MM.1S (cell line): Measurements from ENCODE around the gene KRT80.

Experiments used
- DNase-seq: peaks from one replicate; pipeline ENCODE4 v3.0.0-alpha.2; 2015
- H2AFZ ChIP-seq: fragments of 300-600 bp; sonication (generic); 2 replicates; pipeline ENCODE4 v1.6.0; 2016; ENCODE audit warnings: antibody characterized with exemption, low read length
- H3F3A ChIP-seq: fragments of 300-600 bp; sonication (generic); 2 replicates; pipeline ENCODE4 v1.6.1; 2016; ENCODE audit warnings: mild to moderate bottlenecking, antibody characterized with exemption, low read length, moderate library complexity, mixed read lengths; ENCODE audit not compliant: insufficient read depth
- H3K27ac ChIP-seq: fragments of 300-600 bp; sonication (generic); 2 replicates; pipeline ENCODE4 v1.5.1; 2016; ENCODE audit warnings: mild to moderate bottlenecking, low read length
- H3K27me3 ChIP-seq: fragments of 300-600 bp; sonication (generic); replicated peaks from 2 replicates; pipeline ENCODE4 v1.6.0; 2016; ENCODE audit warnings: low read length; ENCODE audit not compliant: insufficient read depth
- H3K36me3 ChIP-seq: fragments of 300-600 bp; sonication (generic); replicated peaks from 2 replicates; pipeline ENCODE4 v1.6.1; 2016; ENCODE audit warnings: mild to moderate bottlenecking, low read length, mixed read lengths; ENCODE audit not compliant: insufficient read depth
- H3K4me1 ChIP-seq: fragments of 300-600 bp; sonication (generic); 2 replicates; pipeline ENCODE4 v1.6.1; 2016; ENCODE audit warnings: low read length, mixed read lengths
- H3K4me2 ChIP-seq: fragments of 300-600 bp; sonication (generic); 2 replicates; pipeline ENCODE4 v1.6.0; 2016; ENCODE audit warnings: low read depth, low read length
- H3K4me3 ChIP-seq: fragments of 300-600 bp; sonication (generic); 2 replicates; pipeline ENCODE4 v1.5.1; 2016; ENCODE audit warnings: low read length, mixed read lengths
- H3K79me2 ChIP-seq: fragments of 300-600 bp; sonication (generic); 2 replicates; pipeline ENCODE4 v1.6.1; 2016; ENCODE audit warnings: mixed run types, low read length, mixed read lengths
- H3K9ac ChIP-seq: fragments of 300-600 bp; sonication (generic); 2 replicates; pipeline ENCODE4 v1.6.1; 2016; ENCODE audit warnings: low read length, mixed read lengths
- H3K9me2 ChIP-seq: fragments of 300-600 bp; sonication (generic); replicated peaks from 2 replicates; pipeline ENCODE4 v1.6.1; 2016; ENCODE audit warnings: mild to moderate bottlenecking, low read length, mixed read lengths; ENCODE audit not compliant: insufficient read depth
- H3K9me3 ChIP-seq: fragments of 300-600 bp; sonication (generic); replicated peaks from 2 replicates; pipeline ENCODE4 v1.6.1; 2016; ENCODE audit warnings: mild to moderate bottlenecking, low read length, mixed read lengths; ENCODE audit not compliant: insufficient read depth
- H4K20me1 ChIP-seq: fragments of 300-600 bp; sonication (generic); 2 replicates; pipeline ENCODE4 v1.6.1; 2016; ENCODE audit warnings: mild to moderate bottlenecking, low read length, moderate library complexity, mixed read lengths; ENCODE audit not compliant: insufficient read depth
- EZH2 ChIP-seq: fragments of 300-600 bp; sonication (generic); optimal IDR thresholded peaks from 2 replicates; pipeline ENCODE3; 2017; ENCODE audit warnings: low read depth, mild to moderate bottlenecking, antibody characterized with exemption, low read length, mixed read lengths
- EZH2phosphoT487 ChIP-seq: fragments of 300-600 bp; sonication (generic); IDR thresholded peaks from 2 replicates; pipeline ENCODE4 v1.6.1; 2018; ENCODE audit warnings: antibody characterized with exemption, low read length
- TF ChIP-seq, protein P1 (sequence below): fragments of 300-600 bp; sonication (generic); IDR thresholded peaks from 2 replicates; pipeline ENCODE4 v1.5.1; 2016; ENCODE audit warnings: antibody characterized with exemption, low read length, mixed read lengths

KRT80 gene

DNA sequence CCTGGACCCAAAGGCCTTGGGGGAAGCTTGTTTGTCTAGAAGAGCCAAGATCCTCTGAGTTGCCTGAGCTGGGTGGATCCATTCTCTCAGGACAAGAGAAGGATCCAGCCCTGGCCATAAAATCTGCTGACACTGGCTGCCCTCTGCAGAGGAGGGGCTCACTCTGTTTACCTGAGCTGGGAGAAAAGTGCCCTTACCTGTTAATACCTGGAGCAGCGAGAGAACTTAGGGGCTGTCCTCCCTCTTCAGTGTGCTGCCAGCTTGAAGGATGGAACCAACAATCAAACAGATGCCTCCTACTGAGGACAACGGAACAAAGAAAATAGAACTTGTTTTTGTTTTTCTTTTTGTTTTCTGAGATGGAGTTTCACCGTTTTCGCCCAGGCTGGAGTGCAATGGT lies 33.9 kb upstream of the KRT80 start:
- Histone ChIP-seq H3K36me3 (no peaks in the 10 kb centered on the region), H3K4me1 (no peaks in the 10 kb centered on the region), H3K27ac (no peak overlapping the region), H3F3A (no peaks in the 10 kb centered on the region), H3K9me3 (no peaks in the 10 kb centered on the region), H3K9ac (no peak overlapping the region), H4K20me1 (no peaks in the 10 kb centered on the region), H3K4me2 (no peak overlapping the region), H3K79me2 (no peaks in the 10 kb centered on the region), H2AFZ (no peak overlapping the region), H3K9me2 (no peaks in the 10 kb centered on the region), H3K27me3 (peaks cover 70% of the 10 kb centered on the region), H3K4me3 (no peak overlapping the region)
- TF ChIP-seq, protein P1, sequence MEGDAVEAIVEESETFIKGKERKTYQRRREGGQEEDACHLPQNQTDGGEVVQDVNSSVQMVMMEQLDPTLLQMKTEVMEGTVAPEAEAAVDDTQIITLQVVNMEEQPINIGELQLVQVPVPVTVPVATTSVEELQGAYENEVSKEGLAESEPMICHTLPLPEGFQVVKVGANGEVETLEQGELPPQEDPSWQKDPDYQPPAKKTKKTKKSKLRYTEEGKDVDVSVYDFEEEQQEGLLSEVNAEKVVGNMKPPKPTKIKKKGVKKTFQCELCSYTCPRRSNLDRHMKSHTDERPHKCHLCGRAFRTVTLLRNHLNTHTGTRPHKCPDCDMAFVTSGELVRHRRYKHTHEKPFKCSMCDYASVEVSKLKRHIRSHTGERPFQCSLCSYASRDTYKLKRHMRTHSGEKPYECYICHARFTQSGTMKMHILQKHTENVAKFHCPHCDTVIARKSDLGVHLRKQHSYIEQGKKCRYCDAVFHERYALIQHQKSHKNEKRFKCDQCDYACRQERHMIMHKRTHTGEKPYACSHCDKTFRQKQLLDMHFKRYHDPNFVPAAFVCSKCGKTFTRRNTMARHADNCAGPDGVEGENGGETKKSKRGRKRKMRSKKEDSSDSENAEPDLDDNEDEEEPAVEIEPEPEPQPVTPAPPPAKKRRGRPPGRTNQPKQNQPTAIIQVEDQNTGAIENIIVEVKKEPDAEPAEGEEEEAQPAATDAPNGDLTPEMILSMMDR, result no peak
- TF ChIP-seq EZH2phosphoT487, result no peak
- no peak for TF ChIP-seq EZH2
- DNase-seq, result no peak

DNA sequence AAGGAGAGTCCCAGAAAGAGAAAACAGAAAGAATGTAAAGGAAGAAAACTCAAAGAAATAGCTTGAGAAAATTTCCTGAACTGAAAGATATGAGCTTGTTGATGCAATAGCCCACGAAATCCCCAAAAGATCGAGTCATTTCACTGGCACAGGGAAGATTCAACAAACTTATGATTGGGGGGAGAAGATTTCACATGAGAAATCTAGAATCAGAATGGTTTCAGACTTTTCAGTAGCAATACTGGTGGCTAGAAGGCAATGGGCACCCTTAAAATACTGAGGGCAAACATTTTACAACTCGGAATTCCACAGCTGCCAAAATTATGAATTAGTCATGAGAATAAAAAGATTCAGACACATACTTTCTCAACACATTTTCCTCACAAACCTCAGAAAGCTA lies 32.3 kb upstream of the KRT80 start:
- no peak overlapping the region for H3K27ac ChIP-seq
- H3K4me3 ChIP-seq, result no peak overlapping the region
- DNase-seq, result no peak
- no peaks in the 10 kb centered on the region for H3K4me1 ChIP-seq
- H3F3A ChIP-seq, result no peaks in the 10 kb centered on the region
- no peak overlapping the region for H3K4me2 ChIP-seq
- H3K79me2 ChIP-seq, result no peaks in the 10 kb centered on the region
- H3K9me3 ChIP-seq, result no peaks in the 10 kb centered on the region
- H2AFZ ChIP-seq, result no peak overlapping the region
- TF ChIP-seq EZH2phosphoT487 (no peak), EZH2 (no peak)
- no peaks in the 10 kb centered on the region for H3K36me3 ChIP-seq
- H3K27me3 ChIP-seq, result peaks cover 54% of the 10 kb centered on the region
- no peak overlapping the region for H3K9ac ChIP-seq
- H4K20me1 ChIP-seq, result no peaks in the 10 kb centered on the region
- H3K9me2 ChIP-seq, result no peaks in the 10 kb centered on the region

DNA sequence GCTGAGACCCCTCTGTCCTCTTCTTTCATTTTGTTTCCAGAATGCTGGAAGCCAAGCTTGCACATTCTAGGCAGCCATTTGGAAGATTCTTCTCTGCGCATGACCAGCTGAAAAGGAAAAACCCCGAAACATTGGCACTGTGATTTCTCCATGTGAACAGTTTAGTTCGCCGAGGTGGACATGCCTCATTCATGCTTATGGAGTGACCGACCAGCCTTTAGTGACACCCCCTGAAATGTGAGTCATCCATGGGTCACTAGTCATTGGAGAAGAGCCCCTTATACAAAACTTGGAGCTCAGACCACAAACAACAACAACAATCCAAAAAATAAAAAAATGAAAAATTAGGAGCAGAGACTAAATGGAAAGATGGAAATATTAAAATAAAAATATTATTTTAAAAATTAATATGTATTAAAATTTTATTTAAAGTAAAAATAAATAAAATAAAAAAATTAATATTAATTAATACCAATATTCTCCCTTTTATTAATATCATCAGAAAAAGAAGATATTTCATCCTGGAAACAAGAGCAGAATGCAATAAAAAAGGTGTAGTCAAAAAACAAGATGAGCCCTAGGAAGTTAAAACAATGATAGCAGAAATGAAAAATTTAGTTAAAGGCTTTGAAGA lies 31.7 kb upstream of the KRT80 start:
- Histone ChIP-seq H3K9me2 (no peaks in the 10 kb centered on the region), H3K4me2 (no peak overlapping the region), H3K27me3 (peaks cover 48% of the 10 kb centered on the region), H3F3A (no peaks in the 10 kb centered on the region), H4K20me1 (no peaks in the 10 kb centered on the region), H3K9me3 (no peaks in the 10 kb centered on the region), H3K4me1 (no peaks in the 10 kb centered on the region), H3K27ac (no peak overlapping the region), H3K4me3 (no peak overlapping the region), H2AFZ (no peak overlapping the region), H3K36me3 (no peaks in the 10 kb centered on the region), H3K9ac (no peak overlapping the region), H3K79me2 (no peaks in the 10 kb centered on the region)
- no peak for TF ChIP-seq EZH2phosphoT487
- no peak for TF ChIP-seq EZH2
- TF ChIP-seq, protein P1, result no peak
- DNase-seq, result no peak

DNA sequence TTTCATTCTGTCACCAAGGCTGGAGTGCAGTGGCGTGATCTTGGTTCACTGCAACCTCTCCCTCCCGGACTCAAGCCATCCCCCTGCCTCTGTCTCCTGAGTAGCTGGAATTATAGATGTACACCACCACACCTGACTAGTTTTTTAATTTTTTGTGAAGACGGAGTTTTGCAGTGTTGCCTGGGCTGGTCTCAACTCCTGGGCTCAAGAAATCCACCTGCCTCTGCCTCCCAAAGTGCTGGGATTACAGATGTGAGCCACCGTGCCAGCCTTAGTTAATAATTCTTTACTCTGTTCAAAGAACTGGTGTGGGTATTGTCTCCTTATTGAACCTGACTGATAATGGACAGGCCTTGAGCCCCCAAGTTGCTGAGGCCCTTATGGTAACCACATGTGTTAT lies 30.9 kb upstream of the KRT80 start:
- Histone ChIP-seq H3K27me3 (peaks cover 48% of the 10 kb centered on the region), H3K4me2 (no peak overlapping the region), H3K9me3 (no peaks in the 10 kb centered on the region), H2AFZ (no peak overlapping the region), H3F3A (no peaks in the 10 kb centered on the region), H3K9ac (no peak overlapping the region), H3K79me2 (no peaks in the 10 kb centered on the region), H3K4me3 (no peak overlapping the region), H3K9me2 (no peaks in the 10 kb centered on the region), H3K4me1 (no peaks in the 10 kb centered on the region), H3K36me3 (no peaks in the 10 kb centered on the region), H4K20me1 (no peaks in the 10 kb centered on the region), H3K27ac (no peak overlapping the region)
- no peak for DNase-seq
- TF ChIP-seq EZH2phosphoT487 (no peak), EZH2 (no peak)
- TF ChIP-seq, protein P1, result no peak
